T-helper 22 cell (primary cell): Measurements from ENCODE around the gene TMEM200C.
"Not testable (repeated sequence)": the region's sequence is repeated elsewhere in the genome, so short reads cannot be mapped to it uniquely, and the experiment has no call there.

Source experiments
- DNase-seq: peaks from one replicate; pipeline ENCODE4 v3.0.0-alpha.2; 2020; ENCODE audit warnings: low read depth

TMEM200C gene

DNA sequence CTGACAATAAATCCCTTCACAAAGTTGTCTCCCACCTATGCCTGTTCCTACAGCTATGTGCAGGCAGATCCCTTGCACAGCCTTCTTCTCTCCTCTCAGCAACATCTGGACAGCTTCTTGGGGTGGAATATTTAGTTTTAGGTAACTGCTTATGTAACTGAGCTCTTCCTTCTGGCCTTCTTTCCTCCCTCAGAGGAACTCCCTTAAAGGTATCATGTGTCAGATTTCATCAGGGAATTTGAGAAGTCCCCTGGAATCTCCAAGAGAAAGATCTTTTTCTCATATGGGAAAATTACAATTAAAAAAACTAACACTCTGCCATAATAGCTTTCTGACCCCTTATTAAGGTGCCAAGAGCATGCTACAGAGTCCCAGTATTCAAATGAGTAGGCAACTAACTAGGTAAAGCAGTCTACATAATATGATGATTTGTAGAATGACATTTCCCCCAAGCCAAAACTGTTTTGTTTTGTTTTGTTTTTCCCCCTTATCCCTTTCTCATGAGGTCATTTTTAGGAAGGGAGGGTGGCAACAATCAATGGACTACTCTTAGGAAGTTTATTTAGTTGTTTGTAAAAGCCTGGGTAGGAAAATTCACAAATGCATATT, 2.4 kb downstream of the TMEM200C start:
- DNase-seq = no peak

DNA sequence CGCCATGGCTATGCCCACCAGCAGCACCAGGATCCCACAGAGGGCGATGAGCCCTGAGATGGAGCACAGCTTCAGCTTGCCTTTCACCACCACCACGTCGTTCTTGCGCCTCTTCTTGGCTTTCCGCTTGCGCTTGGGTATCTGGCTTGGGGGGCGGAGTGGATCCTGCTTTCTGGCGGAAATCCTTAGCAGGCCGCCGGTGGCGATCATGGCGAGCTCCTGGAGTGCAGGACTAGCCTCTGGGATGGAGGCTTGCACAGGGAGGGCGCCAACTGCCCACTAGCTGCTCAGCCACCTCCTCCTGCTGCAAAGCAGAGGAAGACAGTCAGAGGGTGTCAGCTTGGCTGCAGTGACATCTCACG, 3.5 kb downstream of the TMEM200C start:
- no peak for DNase-seq

DNA sequence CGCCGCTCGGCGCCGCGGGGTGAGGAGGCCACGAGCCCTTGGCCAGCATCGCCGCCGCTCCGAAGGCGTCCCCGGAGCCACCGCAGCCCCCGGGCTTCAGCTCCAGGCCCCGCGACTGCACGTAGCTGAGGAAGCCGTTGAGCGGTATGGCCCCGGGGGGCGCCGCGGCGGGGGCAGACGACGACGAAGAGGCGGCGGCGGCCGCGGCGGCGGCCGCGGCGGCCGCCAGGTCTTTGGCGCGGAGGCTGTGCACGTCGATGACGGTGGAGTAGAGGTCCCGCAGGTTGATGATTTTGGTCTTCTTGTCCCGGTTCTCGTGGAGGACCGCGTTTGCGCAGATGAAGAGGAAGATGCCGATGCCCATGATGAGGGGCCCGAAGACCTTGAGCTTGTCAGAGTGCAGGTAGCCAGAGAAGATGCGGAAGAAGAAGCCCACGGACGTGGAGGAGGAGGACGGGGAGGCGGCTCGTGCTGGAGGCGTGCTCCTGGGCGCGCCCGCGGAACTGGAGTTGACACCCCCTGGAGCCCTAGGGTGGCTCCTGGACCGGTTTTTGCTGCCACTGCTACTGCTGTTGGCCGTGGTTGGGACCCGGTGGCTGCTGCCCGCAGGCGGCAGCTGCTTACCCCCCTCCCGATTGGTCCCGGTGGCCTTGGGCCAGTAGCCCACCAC, 4.0 kb downstream of the TMEM200C start:
- DNase-seq = no peak

DNA sequence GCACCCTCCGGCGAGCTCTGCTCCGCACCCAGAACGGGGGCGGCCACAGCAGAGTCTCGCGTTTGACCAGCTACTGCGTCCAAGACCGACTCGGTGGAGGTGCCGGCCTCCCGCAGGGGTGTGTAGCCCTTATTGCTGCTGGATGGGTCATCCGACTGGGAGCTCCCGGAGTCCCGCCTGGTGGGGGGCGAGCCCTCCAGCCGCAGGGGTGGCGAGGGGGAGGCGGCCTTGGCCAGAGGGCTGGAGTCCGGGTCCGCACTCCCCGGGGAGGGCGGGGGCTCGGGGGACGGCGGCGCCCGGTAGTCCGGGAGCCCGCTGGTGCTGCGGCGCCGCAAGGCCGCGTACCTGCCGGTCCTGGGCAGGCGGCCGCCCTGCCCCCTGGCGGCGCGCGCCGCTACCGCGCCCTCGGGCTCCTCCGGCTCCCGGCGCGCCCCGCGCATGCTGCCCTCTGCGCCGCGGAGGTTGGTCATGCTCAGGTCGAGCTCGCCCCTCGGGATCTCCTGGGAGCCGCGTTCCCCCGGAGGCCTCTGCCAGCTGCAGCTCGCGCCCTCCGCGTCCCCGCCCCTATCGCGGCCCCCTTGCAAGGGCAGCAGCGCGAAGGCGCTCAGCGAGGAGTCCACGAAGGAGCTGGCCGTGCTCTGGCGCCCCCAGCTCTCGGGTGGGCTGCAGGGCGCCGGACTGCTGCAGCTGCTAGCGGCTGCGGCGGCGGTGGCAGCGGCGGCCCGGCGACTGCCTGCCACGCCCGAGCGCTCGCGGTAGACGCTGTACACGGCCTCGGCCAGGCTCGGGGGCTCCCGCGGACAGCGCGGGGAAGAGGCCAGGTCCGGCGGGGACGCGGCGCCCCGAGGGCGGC, 4.8 kb downstream of the TMEM200C start:
- DNase-seq = no peak

DNA sequence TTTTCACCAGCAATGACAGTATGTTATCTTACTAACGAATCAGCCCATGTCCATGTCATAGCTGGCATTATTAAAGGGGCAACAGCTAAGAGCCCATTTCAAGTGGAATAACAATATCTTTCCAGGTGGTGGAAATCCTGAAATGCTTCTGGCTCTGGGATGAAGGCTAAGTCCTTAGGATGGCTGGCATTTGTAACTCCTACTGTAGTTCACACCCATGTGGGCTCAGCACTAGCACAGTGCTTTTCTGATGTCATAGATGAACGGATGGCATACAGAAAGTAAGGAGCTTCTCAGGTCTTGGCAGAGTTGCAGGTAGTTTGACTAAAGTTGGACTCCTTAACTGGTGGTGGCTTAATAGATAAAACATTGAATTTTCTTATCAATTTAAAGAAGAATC, 10.0 kb downstream of the TMEM200C start:
- no peak for DNase-seq

DNA sequence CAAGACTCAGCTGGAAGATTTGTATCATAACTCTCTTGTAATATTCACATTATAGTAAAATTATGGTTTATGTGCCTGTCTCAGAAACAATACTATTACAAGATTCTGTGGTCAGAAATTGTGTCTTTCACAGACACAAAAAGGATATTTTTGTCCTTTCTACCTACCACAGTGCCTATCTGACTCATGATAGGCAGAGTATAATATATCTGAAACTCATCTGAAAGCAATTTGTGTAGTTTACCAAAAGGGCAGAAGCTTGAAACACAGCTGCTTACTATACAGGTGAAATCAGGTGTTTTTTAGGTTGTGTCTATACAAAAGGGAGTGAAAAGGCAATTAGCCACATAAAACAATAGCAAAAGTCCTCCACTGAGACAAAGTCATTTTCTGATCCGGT, 10.9 kb downstream of the TMEM200C start:
- DNase-seq = no peak

DNA sequence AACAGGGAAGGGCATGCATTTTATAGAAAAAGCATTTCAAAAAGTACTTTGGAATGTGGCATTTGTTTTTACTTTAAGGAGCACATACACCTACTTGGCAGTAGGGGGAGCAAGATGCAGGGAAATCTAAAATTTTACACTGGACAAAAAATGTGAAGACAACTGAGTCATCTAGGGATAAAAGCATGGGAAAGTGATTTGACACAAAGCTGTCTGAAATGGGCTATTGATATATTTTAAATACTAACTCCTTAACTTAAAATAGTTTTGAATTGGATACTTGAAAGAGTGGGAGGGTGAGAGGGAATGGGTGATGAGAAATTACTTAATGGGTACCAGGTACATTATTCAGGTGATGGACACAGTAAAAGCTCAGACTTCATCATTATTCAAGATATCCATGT, 15.8 kb downstream of the TMEM200C start:
- DNase-seq = no peak

DNA sequence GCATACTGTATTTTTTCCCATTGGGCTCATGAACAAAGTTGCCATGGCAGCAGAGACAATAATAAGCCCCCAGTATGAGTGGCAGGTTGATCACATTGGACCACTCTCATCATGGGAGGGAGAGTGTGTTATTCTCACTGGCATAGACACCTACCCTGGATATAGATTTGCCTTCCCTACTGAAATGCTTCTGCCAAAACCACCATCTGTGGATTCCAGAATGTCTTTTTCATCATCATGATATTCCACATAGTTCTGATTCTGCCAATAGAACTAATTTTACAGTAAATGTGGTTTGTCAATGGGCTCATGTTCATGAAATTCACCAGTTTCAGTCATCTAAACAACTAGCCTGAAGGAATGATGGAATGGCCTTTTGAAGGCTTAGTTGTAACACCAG, 18.4 kb downstream of the TMEM200C start:
- DNase-seq = no peak

DNA sequence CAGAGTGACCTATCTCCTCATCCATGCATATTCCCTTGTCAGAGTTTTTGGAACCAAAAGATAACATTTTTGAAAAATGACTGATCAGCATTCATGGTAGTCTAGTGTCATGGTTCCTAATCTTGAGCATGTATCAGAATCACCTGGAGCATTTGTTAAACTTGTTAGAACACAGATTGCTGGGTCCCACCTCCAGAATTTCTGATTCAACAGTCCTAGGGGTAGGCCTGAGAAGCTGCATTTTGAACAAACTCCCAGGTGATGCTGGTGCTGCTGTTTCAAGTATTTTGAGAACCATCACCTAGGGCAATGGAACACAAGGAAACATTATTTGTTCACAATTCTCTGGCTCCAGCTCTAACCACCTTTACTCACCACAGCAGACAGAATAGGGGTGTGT, 21.0 kb downstream of the TMEM200C start:
- DNase-seq = no peak

DNA sequence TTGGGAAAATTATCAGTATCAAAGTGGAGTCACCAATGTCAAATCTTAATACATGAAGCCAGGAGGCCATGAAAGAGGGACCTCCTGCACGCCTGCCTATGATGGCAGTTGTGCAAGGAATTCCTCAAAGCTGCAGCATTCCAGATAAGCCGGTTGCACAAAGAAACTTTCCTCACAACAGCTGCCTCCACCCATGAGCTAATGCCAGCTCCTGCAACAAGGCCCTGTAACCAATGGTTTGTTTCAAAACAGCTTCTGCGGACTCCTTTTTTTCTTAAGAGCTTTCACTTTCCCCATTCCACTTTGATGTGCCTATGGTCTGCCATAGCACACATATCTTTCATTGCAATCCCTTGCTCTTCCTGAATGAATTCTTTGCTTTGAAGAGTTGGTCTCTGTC, 22.4 kb downstream of the TMEM200C start:
- no peak for DNase-seq

DNA sequence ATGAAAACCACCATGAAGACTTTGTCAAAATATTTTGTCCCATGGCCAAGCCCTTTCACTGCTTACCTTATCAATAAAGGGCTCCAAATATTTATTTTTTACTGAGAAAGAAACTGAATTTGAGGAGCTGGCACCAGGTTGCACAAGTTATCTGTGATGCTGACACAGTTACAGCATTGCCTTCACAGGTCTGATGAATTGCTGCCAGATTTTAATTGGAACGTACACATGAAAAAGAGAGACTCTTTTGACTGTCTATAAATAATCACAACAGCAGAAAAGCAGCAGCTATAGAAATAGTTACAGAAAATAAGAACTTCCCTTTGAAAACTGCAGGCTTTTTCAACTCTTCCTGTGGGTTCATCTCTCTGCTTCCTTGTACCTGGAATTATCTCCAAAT, 23.9 kb downstream of the TMEM200C start:
- no peak for DNase-seq

DNA sequence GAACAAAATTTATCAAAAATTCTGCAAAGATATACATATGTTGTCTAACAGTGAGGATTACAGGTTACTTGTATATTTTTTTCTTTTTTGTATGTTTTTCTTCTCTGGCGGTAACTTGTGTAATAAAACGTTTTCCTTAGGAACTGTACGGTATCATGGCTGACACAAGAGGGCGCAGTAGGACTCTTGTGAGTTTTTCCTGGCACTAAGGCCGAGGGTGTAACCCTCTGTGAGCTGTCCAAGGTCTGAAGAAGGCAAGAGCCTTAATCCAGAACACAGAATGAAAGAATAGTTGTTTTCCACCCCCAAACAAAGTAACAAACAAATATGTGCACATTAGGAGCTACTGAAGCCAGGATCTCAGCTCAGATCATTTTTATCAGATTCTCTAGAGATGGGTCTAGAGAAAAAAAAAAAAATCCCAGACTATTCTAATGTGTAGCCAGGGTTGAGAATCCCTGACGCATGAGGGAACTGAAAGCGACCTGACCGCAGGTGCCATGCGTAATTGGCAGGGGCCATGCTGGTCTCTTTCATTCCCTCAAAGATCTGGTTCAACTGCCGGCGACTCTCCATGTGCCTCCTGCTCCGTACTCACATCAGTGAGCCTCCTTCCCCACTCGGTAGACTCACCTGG, 27.0 kb downstream of the TMEM200C start:
- no peak for DNase-seq

DNA sequence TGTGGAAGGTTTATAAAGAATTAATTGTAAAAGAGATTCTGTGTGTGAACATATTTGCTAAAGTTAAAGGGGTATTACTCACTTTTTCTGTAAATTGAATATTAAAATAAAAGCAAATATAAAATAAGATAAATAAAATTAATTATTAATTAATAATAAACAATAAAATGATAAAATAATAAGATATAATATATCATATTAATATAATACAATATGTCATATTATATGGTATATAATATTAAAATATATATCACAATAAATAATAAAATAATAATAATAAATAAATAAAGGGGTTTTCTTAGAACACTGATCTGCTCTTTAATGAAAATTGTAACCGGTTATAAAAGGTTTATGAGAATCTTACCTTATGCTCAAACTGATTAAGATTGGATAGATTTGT, 29.8 kb downstream of the TMEM200C start:
- DNase-seq = no peak

DNA sequence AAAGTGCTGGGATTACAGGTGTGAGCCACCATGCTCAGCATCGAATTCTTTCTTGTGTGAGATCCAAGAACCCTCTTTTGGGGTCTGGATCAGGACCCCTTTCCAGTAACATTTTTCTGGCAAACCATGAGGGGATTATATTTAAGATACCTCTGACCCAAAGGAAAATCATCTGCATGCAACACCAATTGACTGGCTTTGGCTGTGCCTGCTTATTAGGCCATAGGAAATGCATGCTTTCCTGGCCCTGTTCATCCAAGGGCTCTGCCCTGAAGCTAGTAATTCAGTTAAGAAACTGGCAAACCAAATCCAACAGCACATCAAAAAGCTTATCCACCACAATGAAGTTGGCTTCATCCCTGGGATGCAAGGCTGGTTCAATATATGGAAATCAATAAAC, 33.2 kb downstream of the TMEM200C start:
- DNase-seq = not testable (repeated sequence)

DNA sequence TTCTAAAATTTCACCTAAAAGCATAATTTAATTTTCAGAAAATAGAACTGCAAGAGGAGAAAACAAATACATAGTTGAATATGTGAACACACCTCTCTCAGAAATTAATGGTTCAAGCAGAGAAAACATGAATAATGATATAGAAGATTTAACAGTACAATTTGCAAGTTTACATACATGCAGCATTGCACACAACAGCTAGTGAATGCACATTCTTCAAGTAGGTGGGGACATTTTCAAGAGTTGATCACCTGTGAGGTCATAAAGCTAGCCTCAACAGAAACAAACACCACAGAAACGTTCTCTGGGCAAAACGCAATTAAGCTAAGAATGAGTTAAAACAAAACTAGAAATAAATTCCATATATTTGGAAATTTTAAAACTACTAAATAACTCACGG, 38.1 kb downstream of the TMEM200C start:
- DNase-seq = no peak

DNA sequence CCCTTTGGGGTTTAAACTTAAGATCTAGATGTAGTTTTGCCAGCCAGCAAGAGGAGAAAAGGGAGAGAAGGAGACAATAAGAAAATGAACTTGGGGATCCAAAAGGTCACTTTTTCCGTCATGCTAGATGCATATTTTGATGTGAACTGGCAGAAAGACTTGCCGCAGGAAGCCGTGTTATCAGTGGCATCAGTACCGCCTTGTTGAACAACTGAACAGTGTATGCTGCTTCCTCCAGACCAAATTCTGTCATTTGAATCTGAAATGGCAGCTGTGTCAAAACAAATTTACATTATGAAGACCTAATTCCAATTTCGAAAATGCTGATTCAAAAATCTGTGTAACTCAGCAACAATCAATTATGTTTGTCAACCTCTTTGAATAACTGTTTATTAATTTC, 42.1 kb downstream of the TMEM200C start:
- no peak for DNase-seq

DNA sequence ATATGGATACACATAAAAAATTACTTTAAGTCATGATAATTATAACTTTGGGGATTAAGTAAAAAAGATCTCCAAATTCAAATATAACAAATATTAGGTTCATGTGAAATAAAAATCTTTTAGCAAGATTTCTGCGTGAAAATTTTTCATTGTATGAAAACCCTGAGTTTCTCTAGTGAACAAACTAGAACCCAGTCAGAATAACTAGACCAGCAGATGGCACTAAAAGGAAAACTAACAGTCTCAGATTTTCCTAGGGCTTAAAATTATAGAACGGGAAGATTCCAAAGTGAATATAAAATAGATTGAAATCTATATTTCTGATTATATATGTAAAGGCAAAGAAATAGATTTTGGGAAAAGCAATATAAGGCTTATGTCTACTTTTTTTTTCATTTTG, 43.3 kb downstream of the TMEM200C start:
- no peak for DNase-seq

DNA sequence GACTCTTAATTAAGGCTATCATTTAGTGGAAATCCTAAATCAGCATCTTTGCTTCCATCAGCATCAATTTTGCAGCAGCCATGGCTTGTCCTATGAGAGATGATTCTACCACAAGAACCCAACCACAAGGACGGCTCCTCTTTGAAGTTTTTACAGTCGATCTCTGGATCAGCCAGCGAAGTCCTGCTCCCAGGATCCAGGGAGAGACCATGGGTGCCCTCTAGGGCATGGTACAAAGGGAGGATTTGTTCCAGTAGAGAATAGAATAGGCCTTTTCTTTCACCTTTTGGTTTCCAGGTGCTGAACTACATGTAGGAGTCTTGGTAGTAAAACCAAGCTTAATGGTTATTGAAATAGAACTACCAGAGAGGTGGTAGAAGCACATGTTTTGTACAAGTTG, 52.7 kb downstream of the TMEM200C start:
- DNase-seq = no peak

DNA sequence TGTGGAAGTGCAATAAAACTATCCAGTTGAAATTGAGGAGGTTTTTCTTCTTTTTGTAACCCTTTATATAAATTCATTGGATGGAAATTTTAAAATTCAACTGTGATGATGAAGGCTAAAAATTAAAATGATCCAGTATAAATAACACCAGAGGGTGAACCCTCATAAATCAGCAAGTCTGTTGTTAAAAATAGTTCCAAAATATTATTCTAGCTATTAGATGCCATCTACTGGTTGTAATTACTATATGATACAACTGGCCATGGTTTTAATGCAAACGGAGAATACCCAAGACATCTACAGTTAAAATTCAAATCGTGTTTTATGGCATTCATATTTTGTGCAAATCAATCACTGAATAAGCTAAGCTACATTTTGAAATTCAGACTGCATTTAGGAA, 53.8 kb downstream of the TMEM200C start:
- no peak for DNase-seq

DNA sequence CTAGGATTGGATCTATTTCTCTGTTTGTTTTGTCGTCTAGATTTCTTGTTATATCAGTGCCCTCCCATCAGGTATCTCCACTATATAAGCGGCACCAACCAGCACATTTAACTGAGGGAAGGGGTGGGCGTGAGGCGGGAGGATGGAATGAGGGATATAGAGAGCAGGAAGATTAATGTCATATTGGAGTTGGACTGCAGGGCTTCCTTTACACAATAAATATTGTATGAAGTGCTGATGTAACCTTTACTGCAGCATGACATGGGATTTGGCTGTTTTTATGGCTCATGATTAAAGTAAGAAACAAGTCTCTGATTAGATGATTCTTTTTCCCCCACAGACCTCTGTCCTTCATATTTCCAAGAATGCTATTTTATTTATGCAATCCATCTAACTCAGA, 54.8 kb downstream of the TMEM200C start:
- no peak for DNase-seq

DNA sequence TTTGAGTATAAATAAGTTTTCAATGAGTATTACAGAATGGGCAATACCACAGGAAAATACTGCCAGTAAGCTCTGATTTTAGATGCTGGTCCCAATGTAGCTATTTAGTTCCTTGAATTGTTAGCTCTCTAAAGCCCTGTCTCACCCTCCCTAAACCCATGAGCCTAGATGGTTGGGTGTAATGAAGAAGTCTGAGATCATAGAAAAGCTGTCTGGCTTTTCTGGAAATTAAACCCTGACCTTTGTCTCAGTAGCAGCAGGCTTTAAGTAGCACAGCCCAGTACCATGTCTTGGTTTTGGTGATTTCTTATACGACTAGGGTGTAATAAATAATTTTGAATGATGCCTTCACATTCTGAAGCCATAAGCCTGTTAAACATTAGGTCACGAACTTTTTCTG, 55.3 kb downstream of the TMEM200C start:
- DNase-seq = no peak

DNA sequence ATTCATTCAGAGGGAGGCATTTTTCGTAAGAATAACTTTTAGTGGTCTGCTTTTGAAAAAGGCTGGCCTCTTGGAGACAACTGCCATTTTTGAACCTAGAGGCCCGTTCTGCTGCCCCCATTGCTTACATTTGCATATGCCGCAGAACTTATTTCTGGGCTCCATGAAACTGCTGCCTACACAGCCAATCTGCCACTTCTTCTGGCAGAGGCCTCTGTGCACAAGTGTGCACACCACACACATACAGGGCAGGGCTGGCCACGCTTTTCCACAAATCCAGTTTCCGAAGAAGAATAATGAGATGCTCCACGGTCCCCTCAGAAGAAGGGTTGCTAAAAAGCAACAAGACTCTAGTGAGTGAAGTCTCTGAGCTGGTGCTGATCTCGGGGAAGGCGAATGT, 56.2 kb downstream of the TMEM200C start:
- DNase-seq = no peak
